H1 (cell line): ENCODE data around the gene ACAP3. TPM values are rescaled to one million over a fixed set of nuclear protein-coding genes. Genes with fewer than 3 reads are reported as not detected.
A peak's percentile ranks its signal among the peaks of the same experiment; 100 is the strongest.

Source experiments
- CTCF ChIA-PET: fragments of 300-600 bp; sonication (Branson Sonifier 250); formaldehyde crosslinking; loops from one replicate; lab custom pipeline; 2021; ENCODE audit not compliant: partially characterized antibody; lab: Charles Lee
- POLR2A ChIA-PET: fragments of 300-600 bp; sonication (Branson Sonifier 250); formaldehyde crosslinking; loops from one replicate; lab custom pipeline; 2021; ENCODE audit warnings: inconsistent platforms; ENCODE audit not compliant: partially characterized antibody; lab: Charles Lee
- DNase-seq, 2 experiments: peaks; one replicate each; pipeline versions ENCODE4 v3.0.0 to v3.0.0-alpha.2; 2010 to 2022; ENCODE audit warnings: low spot score in 2 of 2, low read depth in 1 of 2, mixed read lengths in 1 of 2
- FAIRE-seq: peaks from 2 replicates; lab custom pipeline; 2011; peaks lifted over from hg19 to GRCh38; lab: Jason Lieb, UNC
- H2AFZ ChIP-seq: 2 replicates; pipeline ENCODE4 v1.8.1; 2012; ENCODE audit warnings: low read length, inconsistent platforms
- H2AK5ac ChIP-seq: 2 replicates; pipeline ENCODE4 v1.6.1; 2013; ENCODE audit warnings: low read depth, low read length
- H2BK120ac ChIP-seq: replicated peaks from 2 replicates; pipeline ENCODE3; 2013; ENCODE audit warnings: low read depth, low read length, inconsistent platforms
- H2BK12ac ChIP-seq: 2 replicates; pipeline ENCODE4 v1.6.1; 2013; ENCODE audit warnings: low read depth, low read length
- H2BK15ac ChIP-seq: 2 replicates; pipeline ENCODE4 v1.6.1; 2013; ENCODE audit warnings: low read length
- H2BK20ac ChIP-seq: 2 replicates; pipeline ENCODE4 v1.6.1; 2013; ENCODE audit warnings: low read length
- H2BK5ac ChIP-seq: 2 replicates; pipeline ENCODE4 v1.6.1; 2013; ENCODE audit warnings: low read depth, low read length
- H3K14ac ChIP-seq: 2 replicates; pipeline ENCODE4 v1.6.1; 2013; ENCODE audit warnings: inconsistent platforms; ENCODE audit not compliant: insufficient read length
- H3K18ac ChIP-seq: 2 replicates; pipeline ENCODE4 v1.6.1; 2013; ENCODE audit warnings: low read length; ENCODE audit errors: extremely low read depth
- H3K23ac ChIP-seq: 2 replicates; pipeline ENCODE4 v1.6.1; 2013; ENCODE audit warnings: inconsistent platforms; ENCODE audit not compliant: insufficient read length
- H3K23me2 ChIP-seq: 2 replicates; pipeline ENCODE4 v1.6.1; 2013; ENCODE audit warnings: low read depth, low read length
- H3K27ac ChIP-seq: 2 replicates; pipeline ENCODE4 v1.6.1; 2011; ENCODE audit warnings: low read depth, low read length, inconsistent platforms
- H3K27me3 ChIP-seq, 4 experiments: replicated peaks in 1 of 4; 1 replicate in 1 of 4; 2 replicates in 3 of 4; pipeline versions ENCODE4 v1.6.1 to v1.8.1; 2011 to 2013; ENCODE audit warnings: low read length in 3 of 4, mild to moderate bottlenecking in 3 of 4, inconsistent platforms in 2 of 4, mixed read lengths in 2 of 4, moderate library complexity in 1 of 4; ENCODE audit not compliant: control insufficient read depth in 3 of 4, insufficient read depth in 3 of 4; ENCODE audit errors: extremely low read depth in 1 of 4
- H3K36me3 ChIP-seq, 4 experiments: 2 replicates each; pipeline versions ENCODE4 v1.6.1 to v1.8.1; 2011 to 2013; ENCODE audit warnings: mild to moderate bottlenecking in 4 of 4, low read length in 3 of 4, moderate library complexity in 2 of 4, control low read depth in 1 of 4, inconsistent platforms in 1 of 4; ENCODE audit not compliant: insufficient read depth in 4 of 4, control insufficient read depth in 2 of 4
- H3K4ac ChIP-seq: replicated peaks from 2 replicates; pipeline ENCODE3; 2013; ENCODE audit warnings: low read length, low read depth, mixed read lengths, inconsistent platforms; ENCODE audit not compliant: insufficient read length
- H3K4me1 ChIP-seq, 4 experiments: replicated peaks in 1 of 4; 1 replicate in 1 of 4; 2 replicates in 3 of 4; pipeline versions ENCODE4 v1.6.1 to v1.8.1; 2011 to 2013; ENCODE audit warnings: low read length in 3 of 4, inconsistent platforms in 2 of 4, mixed read lengths in 1 of 4; ENCODE audit not compliant: insufficient read depth in 4 of 4, control insufficient read depth in 3 of 4
- H3K4me2 ChIP-seq, 2 experiments: 2 replicates each; pipeline versions ENCODE4 v1.6.1 to v1.8.1; 2011 to 2013; ENCODE audit warnings: low read depth in 2 of 2, low read length in 2 of 2, control low read depth in 1 of 2, inconsistent platforms in 1 of 2, mild to moderate bottlenecking in 1 of 2; ENCODE audit not compliant: insufficient read depth in 1 of 2
- H3K4me3 ChIP-seq, 4 experiments: fragments of 200-600, 300-600 bp in 1 of 4; sonication (generic), shearing (Covaris generic), sonication (Bioruptor Twin) in 1 of 4; 2 replicates each; pipeline versions ENCODE4 v1.5.1 to v1.8.1; 2011 to 2016; ENCODE audit warnings: low read length in 4 of 4, low read depth in 3 of 4, control low read depth in 2 of 4, inconsistent platforms in 2 of 4, mild to moderate bottlenecking in 2 of 4, mixed read lengths in 1 of 4, moderate library complexity in 1 of 4; ENCODE audit not compliant: insufficient read depth in 2 of 4; ENCODE audit errors: extremely low read depth in 1 of 4
- H3K56ac ChIP-seq: replicated peaks from 2 replicates; pipeline ENCODE3; 2013; ENCODE audit warnings: low read depth, mild to moderate bottlenecking, mixed read lengths, low read length, inconsistent platforms; ENCODE audit not compliant: insufficient read length
- H3K79me1 ChIP-seq: 2 replicates; pipeline ENCODE4 v1.6.1; 2013; ENCODE audit warnings: low read depth, low read length, control low read depth
- H3K79me2 ChIP-seq, 2 experiments: 2 replicates each; pipeline versions ENCODE4 v1.6.1 to v1.8.1; 2012 to 2013; ENCODE audit warnings: low read length in 2 of 2, mild to moderate bottlenecking in 2 of 2, inconsistent platforms in 1 of 2; ENCODE audit not compliant: insufficient read depth in 2 of 2, control insufficient read depth in 1 of 2
- H3K9ac ChIP-seq, 4 experiments: replicated peaks in 1 of 4; 1 replicate in 1 of 4; 2 replicates in 3 of 4; pipeline versions ENCODE4 v1.6.1 to v1.8.1; 2011 to 2013; ENCODE audit warnings: low read depth in 3 of 4, low read length in 3 of 4, control low read depth in 2 of 4, mild to moderate bottlenecking in 2 of 4, moderate library complexity in 2 of 4, inconsistent platforms in 1 of 4; ENCODE audit errors: extremely low read depth in 1 of 4
- H3K9me3 ChIP-seq, 2 experiments: 2 replicates each; pipeline versions ENCODE4 v1.6.1 to v1.8.1; 2012 to 2013; ENCODE audit warnings: mild to moderate bottlenecking in 2 of 2, moderate library complexity in 2 of 2, control low read depth in 1 of 2, inconsistent platforms in 1 of 2, low read depth in 1 of 2, low read length in 1 of 2, mixed read lengths in 1 of 2; ENCODE audit not compliant: insufficient read depth in 2 of 2
- H4K20me1 ChIP-seq, 2 experiments: replicated peaks in 1 of 2; 2 replicates each; pipeline versions ENCODE3 to v1.8.1; 2011 to 2013; ENCODE audit warnings: inconsistent platforms in 2 of 2, low read length in 2 of 2, mild to moderate bottlenecking in 1 of 2; ENCODE audit not compliant: insufficient read depth in 2 of 2, control insufficient read depth in 1 of 2
- H4K5ac ChIP-seq: 2 replicates; pipeline ENCODE4 v1.6.1; 2013; ENCODE audit warnings: low read length, low read depth, mixed read lengths, inconsistent platforms; ENCODE audit not compliant: insufficient read length
- H4K8ac ChIP-seq: 2 replicates; pipeline ENCODE4 v1.8.0; 2013; ENCODE audit warnings: mild to moderate bottlenecking, moderate library complexity, low read length, inconsistent platforms; ENCODE audit not compliant: insufficient read depth; ENCODE audit errors: extremely low read depth
- H4K91ac ChIP-seq: replicated peaks from 2 replicates; pipeline ENCODE3; 2013; ENCODE audit warnings: low read length, mixed read lengths, inconsistent platforms; ENCODE audit not compliant: insufficient read length
- CBX5 ChIP-seq: fragments of 300-800, 300-1000 bp; sonication (generic); IDR thresholded peaks from 2 replicates; pipeline ENCODE4 v1.7.1; 2016; ENCODE audit warnings: antibody characterized with exemption, low read length, low read depth
- CEBPB ChIP-seq: IDR thresholded peaks from 2 replicates; pipeline ENCODE4 v1.6.1; 2012; ENCODE audit warnings: low read depth, low read length
- SIRT6 ChIP-seq: IDR thresholded peaks from one replicate; pipeline ENCODE4 v1.7.1; 2012; ENCODE audit warnings: low read length, inconsistent platforms
- ZNF274 ChIP-seq: IDR thresholded peaks from 2 replicates; pipeline ENCODE4 v1.7.0; 2012; ENCODE audit warnings: low read length, borderline replicate concordance; ENCODE audit errors: extremely low read depth
- WGBS, 2 experiments: shearing (Covaris generic) in 1 of 2; methylation state at CpG; one replicate each; pipeline versions ENCODE4 v1.1.6 to v1.1.7; 2013 to 2015; ENCODE audit warnings: low lambda C conversion rate in 2 of 2, mixed read lengths in 2 of 2, inconsistent platforms in 1 of 2, low coverage in 1 of 2, missing lambda C conversion rate in 1 of 2; ENCODE audit not compliant: insufficient replicate concordance in 2 of 2, insufficient coverage in 1 of 2, insufficient read length in 1 of 2; ENCODE audit errors: extremely low coverage in 1 of 2, missing lambda C conversion rate in 1 of 2; 5-methylcytosine and 5-hydroxymethylcytosine counted together
- polyA plus RNA-seq, 7 experiments: library from polyadenylated mRNA; depleted of rRNA in 3 of 7; stranded (reverse) in 5 of 7; unstranded in 2 of 7; fragments of >200 nt in 5 of 7; fragments of 200-250 nt in 2 of 7; gene quantifications; 1 replicate in 5 of 7; 2 replicates in 1 of 7; 4 replicates in 1 of 7; pipeline versions ENCODE4 v1.2.1 to v1.2.3, GENCODE V29; 2011 to 2013; ENCODE audit warnings: missing spikeins in 2 of 7, mixed read lengths in 2 of 7
- total RNA-seq: library from RNA; stranded (reverse); fragmentation: NEBNext Ultra II Directional; extraction: Animal tissue kit (Norgen Biotek cat#: 25700); gene quantifications from 2 replicates; pipeline ENCODE4 v1.2.1, GENCODE V29; 2021

Gene ACAP3
- total and polyA plus RNA-seq, 2 of the 8 experiments (the other 6 are each of a cell fraction or from before 2014, with no cell fraction given), result 14.8 to 28.3 TPM

DNA sequence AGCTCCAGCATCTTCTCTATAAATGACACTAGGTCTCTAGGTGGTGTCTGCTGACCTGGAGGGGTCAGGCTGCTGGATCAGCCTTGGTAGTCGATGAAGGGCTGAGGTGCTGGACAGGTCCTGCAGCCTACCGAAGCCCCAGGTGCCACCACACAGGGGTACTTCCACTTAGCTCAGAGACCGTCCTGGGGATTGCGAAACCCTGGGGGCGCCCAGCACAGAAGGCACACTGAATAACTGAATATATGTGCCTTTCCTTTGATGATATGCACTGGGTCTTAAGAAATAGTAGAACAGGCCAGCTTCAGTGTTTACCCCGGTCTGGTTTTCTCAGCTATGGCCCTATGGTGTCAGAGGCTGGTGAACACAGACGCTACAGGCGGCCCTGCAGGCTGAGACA lies 45.0 kb downstream of the ACAP3 start:
- H3K23ac ChIP-seq, result no peak overlapping the region
- H4K91ac ChIP-seq, result no peak overlapping the region
- CTCF ChIA-PET, result interaction anchor here (1.4 to 2.7 kb wide), 5 partner anchors 7 to 199 kb away, joined by 3 to 8 read pairs (median 7); no protein-coding TSS in a partner anchor
- no peak overlapping the region for H3K56ac ChIP-seq
- H3K79me1 ChIP-seq, result peaks cover 18% of the 10 kb centered on the region
- no peak overlapping the region for H2BK15ac ChIP-seq
- peaks cover 0 to 8% (median 2%) of the 10 kb centered on the region in 4 experiments; a peak in 5 of 7 replicates for H3K4me1 ChIP-seq
- H3K27ac ChIP-seq, result no peak overlapping the region
- H4K5ac ChIP-seq, result no peak overlapping the region
- H3K9ac ChIP-seq, result no peak overlapping the region
- DNase-seq (no peak), FAIRE-seq (no peak)
- no peak overlapping the region for H2AK5ac ChIP-seq
- peaks cover 13 to 35% of the 10 kb centered on the region in 2 experiments for H4K20me1 ChIP-seq
- WGBS, 2 experiments, result 99% methylated on average over 8 of the region's 8 CpGs; no CpG with 5 or more reads in 1 of the 2 experiments
- no peaks in the 10 kb centered on the region for H3K27me3 ChIP-seq
- H3K79me2 ChIP-seq, result peaks cover 0 to 13% of the 10 kb centered on the region in 2 experiments; a peak in 2 of 4 replicates
- H2BK20ac ChIP-seq, result no peak overlapping the region
- H3K4me2 ChIP-seq, result no peak overlapping the region
- H3K36me3 ChIP-seq, result peaks cover 15 to 37% (median 24%) of the 10 kb centered on the region in 4 experiments
- H2AFZ ChIP-seq, result no peak overlapping the region
- H2BK5ac ChIP-seq, result no peak overlapping the region
- TF ChIP-seq CBX5 (no peak), SIRT6 (no peak), CEBPB (0 out of 2 replicates have a peak, but pooled peaks have one; percentile 29), ZNF274 (no peak)
- TF ChIP-seq, all 59 proteins: peak for 1
- Histone ChIP-seq H4K8ac (no peak overlapping the region), H3K14ac (no peak overlapping the region), H3K4me3 (no peak overlapping the region), H3K23me2 (no peaks in the 10 kb centered on the region), H2BK12ac (no peak overlapping the region), H3K4ac (no peak overlapping the region), H3K18ac (no peak overlapping the region), H2BK120ac (no peak overlapping the region), H3K9me3 (no peaks in the 10 kb centered on the region)
- POLR2A ChIA-PET, result interaction anchor here (1.6 to 3.9 kb wide), 2 partner anchors 9 to 11 kb away, joined by 4 to 16 read pairs; partner anchors contain the start of gene UBE2J2
